Panc1 (cell line): ENCODE results near the gene NDST1. TPM values are rescaled to one million over a fixed set of nuclear protein-coding genes. Genes with fewer than 3 reads are reported as not detected.

ENCODE experiments used
- ATAC-seq: fragments of 200-7000 bp; cut with Tn5 transposase; 2 replicates; pipeline ENCODE4 v1.9.1; 2020; ENCODE audit warnings: mild to moderate bottlenecking, moderate library complexity
- BruUV-seq: library from RNA; stranded (reverse); fragments of 400-500 nt; replicated peaks from 2 replicates; lab custom pipeline; 2021; lab: Mats Ljungman, UMichigan
- CTCF ChIA-PET: fragments of 300-600 bp; sonication (Branson Sonifier 250); formaldehyde crosslinking; loops from one replicate; lab custom pipeline; 2022; ENCODE audit warnings: antibody characterized with exemption; lab: Charles Lee
- POLR2A ChIA-PET: fragments of 300-600 bp; sonication (Branson Sonifier 250); formaldehyde crosslinking; loops from one replicate; lab custom pipeline; 2022; ENCODE audit warnings: antibody characterized with exemption; lab: Charles Lee
- DNase-seq: peaks from one replicate; pipeline ENCODE4 v3.0.0-alpha.2; 2010; ENCODE audit warnings: low read depth, low spot score
- H3K27ac ChIP-seq: 2 replicates; pipeline ENCODE4 v1.5.1; 2011; ENCODE audit warnings: mild to moderate bottlenecking, low read length, inconsistent platforms
- H3K27me3 ChIP-seq: fragments of 200-500 bp; sonication (Bioruptor generic); 2 replicates; pipeline ENCODE4 v1.6.0; 2014; ENCODE audit warnings: low read length, inconsistent platforms; ENCODE audit not compliant: control insufficient read depth, insufficient read depth
- H3K36me3 ChIP-seq: fragments of 200-500 bp; sonication (Bioruptor generic); 2 replicates; pipeline ENCODE4 v1.5.1; 2014; ENCODE audit warnings: inconsistent platforms, mild to moderate bottlenecking, low read length, moderate library complexity; ENCODE audit not compliant: control insufficient read depth, insufficient read depth
- H3K4me1 ChIP-seq: 2 replicates; pipeline ENCODE4 v1.5.1; 2011; ENCODE audit warnings: inconsistent platforms, mild to moderate bottlenecking, low read length, moderate library complexity; ENCODE audit not compliant: control insufficient read depth, insufficient read depth
- H3K4me3 ChIP-seq, 2 experiments: 2 replicates each; pipeline ENCODE4 v1.5.1; 2011 to 2012; ENCODE audit warnings: low read depth in 2 of 2, low read length in 2 of 2, mild to moderate bottlenecking in 2 of 2, inconsistent platforms in 1 of 2, moderate library complexity in 1 of 2
- H3K9me3 ChIP-seq: fragments of 200-500 bp; sonication (Bioruptor generic); 2 replicates; pipeline ENCODE4 v1.5.1; 2014; ENCODE audit warnings: low read depth, mild to moderate bottlenecking, inconsistent platforms, low read length, moderate library complexity; ENCODE audit not compliant: control insufficient read depth, insufficient read depth
- CTCF ChIP-seq: fragments of 450-650 bp; IDR thresholded peaks from 2 replicates; pipeline ENCODE4 v1.5.1; 2017; ENCODE audit warnings: mild to moderate bottlenecking
- POLR2AphosphoS5 ChIP-seq: IDR thresholded peaks from 2 replicates; pipeline ENCODE4 v1.6.1; 2012; ENCODE audit warnings: mild to moderate bottlenecking, low read depth, low read length, moderate library complexity
- REST ChIP-seq, 2 experiments: IDR thresholded peaks; 2 replicates each; pipeline ENCODE4 v1.6.1; 2011 to 2012; ENCODE audit warnings: low read depth in 2 of 2, control low read depth in 1 of 2, low read length in 1 of 2, mild to moderate bottlenecking in 1 of 2, moderate library complexity in 1 of 2; ENCODE audit not compliant: insufficient read depth in 1 of 2
- SIN3A ChIP-seq: IDR thresholded peaks from 2 replicates; pipeline ENCODE4 v1.6.1; 2012; ENCODE audit warnings: low read depth, mild to moderate bottlenecking, low read length, moderate library complexity, borderline replicate concordance; ENCODE audit not compliant: insufficient read depth
- TCF7L2 ChIP-seq: IDR thresholded peaks from 2 replicates; pipeline ENCODE4 v1.6.1; 2011; ENCODE audit warnings: mild to moderate bottlenecking, low read depth, low read length, inconsistent platforms
- in situ Hi-C: cut with HindIII; loops from 2 replicates; pipeline ENCODE4 v1.10.0; 2016; ENCODE audit warnings: low sequenced_read_pairs, low pct_unique_long_range_greater_than_20kb
- intact Hi-C: fragments of 100-400 bp; cut with micrococcal nuclease; formaldehyde crosslinking; loops from one replicate; pipeline ENCODE4 v1.10.0; 2022; ENCODE audit not compliant: unreplicated experiment
- total RNA-seq: library from RNA; stranded (reverse); gene quantifications from one replicate; pipeline ENCODE4 v1.2.1, GENCODE V29; 2021; ENCODE audit not compliant: unreplicated experiment

NDST1 gene
- total RNA-seq, 1 experiment from 2014 or later: 142 TPM

- Histone ChIP-seq H3K4me1 (no peaks in the 10 kb centered on the region; the same call in 1 of the 2 replicates), H3K9me3 (no peaks in the 10 kb centered on the region), H3K27me3 (no peaks in the 10 kb centered on the region), H3K36me3 (no peaks in the 10 kb centered on the region), H3K4me3 (no peak overlapping the region), H3K27ac (no peak overlapping the region)
- CTCF ChIA-PET: no interaction called here
- in situ Hi-C loops: no loop called here
- intact Hi-C loops: no loop called here
- TF ChIP-seq TCF7L2 (no peak), POLR2AphosphoS5 (no peak), CTCF (no peak), REST (IDR thresholded peaks at IDR 0.05; ENCODE audit: insufficient read depth in 1 of 2, low read depth in 2 of 2, low read length in 1 of 2) (no peak), SIN3A (no peak)
- ATAC-seq (no peak), DNase-seq (no peak)
- no TSS peak for BruUV-seq
- POLR2A ChIA-PET: interaction anchor here (0.7 kb wide), 1 partner anchor 114 kb away, joined by 16 read pairs; no protein-coding TSS in a partner anchor
Observed at GRCh38 chr5:150571836-150572235, 63.9 kb downstream of the NDST1 start.

- TF ChIP-seq POLR2AphosphoS5 (no peak), SIN3A (no peak), CTCF (no peak), TCF7L2 (no peak), REST (IDR thresholded peaks at IDR 0.05; ENCODE audit: insufficient read depth in 1 of 2, low read depth in 2 of 2, low read length in 1 of 2) (no peak)
- Histone ChIP-seq H3K9me3 (no peaks in the 10 kb centered on the region), H3K4me1 (no peaks in the 10 kb centered on the region; the same call in 1 of the 2 replicates), H3K4me3 (no peak overlapping the region), H3K36me3 (no peaks in the 10 kb centered on the region), H3K27ac (no peak overlapping the region), H3K27me3 (no peaks in the 10 kb centered on the region)
- intact Hi-C loops (no loop called here), in situ Hi-C loops (no loop called here)
- ATAC-seq: no peak
- CTCF ChIA-PET: interaction anchor here (0.6 kb wide), 1 partner anchor 999 kb away, joined by 3 read pairs; no protein-coding TSS in a partner anchor
- no peak for DNase-seq
- no TSS peak for BruUV-seq
- POLR2A ChIA-PET: no interaction called here
Observed at GRCh38 chr5:150573216-150573615, 65.3 kb downstream of the NDST1 start.
